ENCODE measurements around the gene JAG2.

- TF ChIP-seq CTCF (IDR thresholded peaks at IDR 0.05; ENCODE audit: insufficient read depth, low read length, poor library complexity, severe bottlenecking) (no peak), EZH2phosphoT487 (conservative IDR thresholded peaks at IDR 0.05; ENCODE audit: low read length) (no peak)
These were observed 70.8 kb downstream of the JAG2 start for GRCh38 chr14:105097794-105098127.
